GM19043 (cell line): ENCODE measurements around the gene RAP1GDS1.
"Not testable (repeated sequence)": the region's sequence is repeated elsewhere in the genome, so short reads cannot be mapped to it uniquely, and the experiment has no call there.

Experiments used
- ATAC-seq: cut with Tn5 transposase; IDR thresholded peaks from one replicate; pipeline ENCODE4 v1.9.1; 2021; ENCODE audit warnings: low read depth; ENCODE audit not compliant: unreplicated experiment

RAP1GDS1 gene

GRCh38 chr4:98285676-98286075 lies 24.5 kb downstream of the RAP1GDS1 start:
- no peak for ATAC-seq

GRCh38 chr4:98287328-98287727 lies 26.1 kb downstream of the RAP1GDS1 start:
- ATAC-seq: no peak

- not testable (repeated sequence) for ATAC-seq
Observed at GRCh38 chr4:98288671-98289070, 27.5 kb downstream of the RAP1GDS1 start.

GRCh38 chr4:98289375-98289774 lies 28.2 kb downstream of the RAP1GDS1 start:
- peak; percentile 62 for ATAC-seq

GRCh38 chr4:98290511-98290910 lies 29.3 kb downstream of the RAP1GDS1 start:
- ATAC-seq: no peak

GRCh38 chr4:98293104-98293887 lies 32.1 kb downstream of the RAP1GDS1 start:
- no peak for ATAC-seq

GRCh38 chr4:98298022-98298421 lies 36.8 kb downstream of the RAP1GDS1 start:
- ATAC-seq: no peak

GRCh38 chr4:98300706-98301105 lies 39.5 kb downstream of the RAP1GDS1 start:
- no peak for ATAC-seq

GRCh38 chr4:98305576-98305975 lies 44.4 kb downstream of the RAP1GDS1 start:
- no peak for ATAC-seq

- no peak for ATAC-seq
Observed at GRCh38 chr4:98310867-98311266, 49.7 kb downstream of the RAP1GDS1 start.

- ATAC-seq: no peak
Observed at GRCh38 chr4:98311656-98312055, 50.5 kb downstream of the RAP1GDS1 start.

GRCh38 chr4:98314791-98315565 lies 53.8 kb downstream of the RAP1GDS1 start:
- no peak for ATAC-seq

- no peak for ATAC-seq
Observed at GRCh38 chr4:98318521-98318920, 57.3 kb downstream of the RAP1GDS1 start.

GRCh38 chr4:98319021-98319420 lies 57.8 kb downstream of the RAP1GDS1 start:
- no peak for ATAC-seq

GRCh38 chr4:98326168-98326567 lies 65.0 kb downstream of the RAP1GDS1 start:
- no peak for ATAC-seq

- no peak for ATAC-seq
Observed at GRCh38 chr4:98327694-98328093, 66.5 kb downstream of the RAP1GDS1 start.

GRCh38 chr4:98329879-98330640 lies 68.9 kb downstream of the RAP1GDS1 start:
- ATAC-seq: not testable (repeated sequence)

- ATAC-seq: no peak
Observed at GRCh38 chr4:98332017-98332416, 70.8 kb downstream of the RAP1GDS1 start.

- ATAC-seq: no peak
Observed at GRCh38 chr4:98334461-98334860, 73.3 kb downstream of the RAP1GDS1 start.

GRCh38 chr4:98338761-98339438 lies 77.7 kb downstream of the RAP1GDS1 start:
- ATAC-seq: no peak

- ATAC-seq: no peak
Observed at GRCh38 chr4:98341309-98341708, 80.1 kb downstream of the RAP1GDS1 start.
